Suprapubic skin (tissue), 3 donors: ENCODE results near the gene PTGIR.

ENCODE experiments used
- POLR2AphosphoS5 ChIP-seq, 3 donors: sonication (generic); formaldehyde crosslinking; IDR thresholded peaks; one replicate each; pipeline ENCODE4 v1.6.1; 2017; ENCODE audit warnings: antibody characterized with exemption in 3 of 3
- TF ChIP-seq, protein P1 (sequence below), 2 donors: fragments of 200-600 bp in 1 of 2; fragments of 450-650 bp in 1 of 2; sonication (generic) in 1 of 2; IDR thresholded peaks; one replicate each; pipeline ENCODE4 v1.5.1; 2016 to 2019; ENCODE audit warnings: antibody characterized with exemption in 2 of 2, mild to moderate bottlenecking in 1 of 2, moderate library complexity in 1 of 2

DNA sequence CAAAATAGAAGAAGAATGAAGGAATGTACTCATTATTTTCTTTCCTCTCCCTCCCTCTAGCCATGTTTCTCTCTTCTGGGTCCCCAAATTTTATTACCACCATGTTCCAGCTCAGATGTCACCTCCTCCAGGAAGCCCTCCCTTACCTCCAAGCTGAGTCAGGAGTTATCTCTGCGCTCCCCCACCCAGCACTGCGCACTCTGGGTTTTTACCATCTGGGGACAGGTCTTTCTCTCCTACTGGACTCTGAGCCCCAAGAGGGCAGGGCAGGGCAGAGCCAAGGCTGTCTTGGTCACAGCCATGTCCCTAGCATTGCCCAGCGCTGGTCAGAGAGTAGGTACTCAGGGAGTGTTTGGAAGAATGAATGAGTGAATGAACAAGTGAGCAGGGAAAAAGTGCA is 8.2 kb upstream of the PTGIR start:
- TF ChIP-seq, protein P1, sequence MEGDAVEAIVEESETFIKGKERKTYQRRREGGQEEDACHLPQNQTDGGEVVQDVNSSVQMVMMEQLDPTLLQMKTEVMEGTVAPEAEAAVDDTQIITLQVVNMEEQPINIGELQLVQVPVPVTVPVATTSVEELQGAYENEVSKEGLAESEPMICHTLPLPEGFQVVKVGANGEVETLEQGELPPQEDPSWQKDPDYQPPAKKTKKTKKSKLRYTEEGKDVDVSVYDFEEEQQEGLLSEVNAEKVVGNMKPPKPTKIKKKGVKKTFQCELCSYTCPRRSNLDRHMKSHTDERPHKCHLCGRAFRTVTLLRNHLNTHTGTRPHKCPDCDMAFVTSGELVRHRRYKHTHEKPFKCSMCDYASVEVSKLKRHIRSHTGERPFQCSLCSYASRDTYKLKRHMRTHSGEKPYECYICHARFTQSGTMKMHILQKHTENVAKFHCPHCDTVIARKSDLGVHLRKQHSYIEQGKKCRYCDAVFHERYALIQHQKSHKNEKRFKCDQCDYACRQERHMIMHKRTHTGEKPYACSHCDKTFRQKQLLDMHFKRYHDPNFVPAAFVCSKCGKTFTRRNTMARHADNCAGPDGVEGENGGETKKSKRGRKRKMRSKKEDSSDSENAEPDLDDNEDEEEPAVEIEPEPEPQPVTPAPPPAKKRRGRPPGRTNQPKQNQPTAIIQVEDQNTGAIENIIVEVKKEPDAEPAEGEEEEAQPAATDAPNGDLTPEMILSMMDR (IDR thresholded peaks at IDR 0.05): no peak
- TF ChIP-seq POLR2AphosphoS5 (IDR thresholded peaks at IDR 0.05): no peak
